22Rv1 (cell line): ENCODE results near the gene SDK1.

Experiments used
- H3K27ac ChIP-seq: fragments of 450-650 bp; 2 replicates; pipeline ENCODE4 v1.5.1; 2017
- ZFX ChIP-seq: fragments of 450-650 bp; IDR thresholded peaks from 2 replicates; pipeline ENCODE4 v1.6.1; 2017; ENCODE audit warnings: antibody characterized with exemption, borderline replicate concordance
- TF ChIP-seq, protein P1 (sequence below): fragments of 450-650 bp; IDR thresholded peaks from 2 replicates; pipeline ENCODE4 v1.5.1; 2017; ENCODE audit warnings: mild to moderate bottlenecking

Gene SDK1

DNA sequence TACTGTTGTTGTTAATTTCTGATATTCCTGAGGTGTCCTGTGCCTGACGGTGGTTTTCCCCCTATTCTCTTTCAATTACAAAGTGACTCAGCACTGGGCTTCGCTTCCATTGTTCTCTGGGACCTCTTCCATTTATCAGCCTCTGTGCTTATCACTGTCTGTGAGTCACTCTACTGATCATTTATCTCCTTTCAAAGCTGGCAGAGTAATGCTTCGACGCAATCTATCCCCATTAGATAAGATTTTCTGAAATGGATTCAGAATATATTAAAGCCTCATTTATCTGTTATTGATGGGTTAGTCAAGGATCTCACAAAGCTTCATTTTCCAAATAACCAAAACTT lies 679.2 kb downstream of the SDK1 start:
- no peak overlapping the region for H3K27ac ChIP-seq
- TF ChIP-seq ZFX: no peak
- TF ChIP-seq, protein P1, sequence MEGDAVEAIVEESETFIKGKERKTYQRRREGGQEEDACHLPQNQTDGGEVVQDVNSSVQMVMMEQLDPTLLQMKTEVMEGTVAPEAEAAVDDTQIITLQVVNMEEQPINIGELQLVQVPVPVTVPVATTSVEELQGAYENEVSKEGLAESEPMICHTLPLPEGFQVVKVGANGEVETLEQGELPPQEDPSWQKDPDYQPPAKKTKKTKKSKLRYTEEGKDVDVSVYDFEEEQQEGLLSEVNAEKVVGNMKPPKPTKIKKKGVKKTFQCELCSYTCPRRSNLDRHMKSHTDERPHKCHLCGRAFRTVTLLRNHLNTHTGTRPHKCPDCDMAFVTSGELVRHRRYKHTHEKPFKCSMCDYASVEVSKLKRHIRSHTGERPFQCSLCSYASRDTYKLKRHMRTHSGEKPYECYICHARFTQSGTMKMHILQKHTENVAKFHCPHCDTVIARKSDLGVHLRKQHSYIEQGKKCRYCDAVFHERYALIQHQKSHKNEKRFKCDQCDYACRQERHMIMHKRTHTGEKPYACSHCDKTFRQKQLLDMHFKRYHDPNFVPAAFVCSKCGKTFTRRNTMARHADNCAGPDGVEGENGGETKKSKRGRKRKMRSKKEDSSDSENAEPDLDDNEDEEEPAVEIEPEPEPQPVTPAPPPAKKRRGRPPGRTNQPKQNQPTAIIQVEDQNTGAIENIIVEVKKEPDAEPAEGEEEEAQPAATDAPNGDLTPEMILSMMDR: no peak

DNA sequence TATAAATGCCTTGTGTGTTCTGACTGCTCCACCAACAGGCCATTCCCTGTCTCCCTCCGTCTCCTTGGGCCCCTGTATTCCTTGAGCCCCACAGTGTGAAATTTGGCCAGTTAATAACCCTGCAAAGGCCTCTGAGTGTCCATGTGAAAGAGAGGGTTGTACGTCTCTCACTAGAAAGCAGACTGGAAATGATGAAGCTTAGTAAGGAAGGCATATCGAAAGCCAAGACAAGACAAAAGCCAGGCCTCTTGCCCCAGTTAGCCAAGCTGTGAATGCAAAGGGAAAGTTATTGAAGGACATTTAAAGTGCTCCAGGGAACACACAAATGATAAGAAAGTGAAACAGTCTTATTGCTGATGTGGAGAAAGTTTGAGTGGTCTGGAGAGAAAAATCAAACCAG lies 680.2 kb downstream of the SDK1 start:
- TF ChIP-seq, protein P1: no peak
- no peak for TF ChIP-seq ZFX
- no peak overlapping the region for H3K27ac ChIP-seq

DNA sequence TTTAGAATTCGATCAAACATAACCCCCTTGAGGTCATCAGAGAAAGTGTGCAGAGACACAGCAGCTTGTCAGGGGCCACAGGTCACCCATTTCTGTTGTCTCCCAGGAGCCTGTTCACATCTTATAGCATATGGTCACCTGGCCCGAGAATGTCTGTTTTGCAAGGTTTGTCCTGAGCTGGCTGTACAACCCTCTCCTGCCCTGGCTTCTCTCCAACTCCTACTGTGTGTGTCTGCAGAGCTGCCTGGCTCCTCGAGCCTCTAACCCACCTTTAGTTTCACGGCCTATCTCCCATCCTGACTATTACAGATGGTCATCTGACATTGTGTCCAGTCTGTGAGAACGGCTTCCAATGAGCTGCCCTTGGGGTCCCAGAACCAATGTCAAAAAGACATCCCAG lies 683.4 kb downstream of the SDK1 start:
- no peak for TF ChIP-seq ZFX
- TF ChIP-seq, protein P1: no peak
- H3K27ac ChIP-seq: no peak overlapping the region

DNA sequence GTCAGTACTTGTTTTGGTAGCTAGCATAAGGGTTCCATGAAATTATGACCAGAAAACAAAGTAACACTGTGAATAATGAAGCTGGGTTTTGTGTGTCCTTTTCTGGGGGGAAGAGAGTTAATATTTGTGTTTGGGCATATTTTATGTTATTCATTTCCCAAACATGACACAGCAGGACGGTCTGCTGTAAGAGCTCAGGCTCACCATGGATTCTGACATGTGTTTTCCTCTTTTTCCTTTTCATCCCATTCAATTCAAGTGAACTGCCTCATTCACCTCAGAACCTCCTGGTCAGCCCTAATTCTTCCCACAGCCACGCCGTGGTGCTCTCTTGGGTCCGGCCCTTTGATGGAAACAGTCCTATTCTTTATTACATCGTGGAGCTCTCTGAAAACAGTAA lies 685.9 kb downstream of the SDK1 start:
- H3K27ac ChIP-seq: no peak overlapping the region
- no peak for TF ChIP-seq ZFX

DNA sequence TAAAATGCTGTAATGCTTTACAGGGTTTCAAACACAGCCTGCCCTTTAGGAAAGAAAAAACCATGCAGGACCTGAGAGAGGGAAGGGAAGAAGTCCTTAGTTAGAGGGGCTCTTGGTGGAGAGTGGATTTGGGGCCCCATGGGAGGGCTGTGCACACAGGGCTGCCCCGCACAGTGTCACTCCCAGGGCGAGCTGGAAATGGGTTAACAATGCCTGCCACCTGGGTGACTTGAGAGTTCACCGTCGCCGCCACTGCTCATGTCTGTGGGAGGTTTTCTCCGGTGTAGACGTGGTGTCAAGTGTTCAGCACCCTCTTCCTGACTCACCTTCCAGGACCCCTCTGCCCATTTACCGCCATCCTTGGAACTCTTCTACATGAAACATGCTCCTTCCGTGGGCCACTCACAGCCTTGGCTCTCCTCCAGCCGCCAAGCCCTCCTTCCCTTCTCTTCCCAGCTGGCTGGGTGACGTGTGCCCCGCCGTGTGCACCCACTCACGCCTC lies 686.4 kb downstream of the SDK1 start:
- H3K27ac ChIP-seq: no peak overlapping the region
- no peak for TF ChIP-seq ZFX
- TF ChIP-seq, protein P1: no peak

DNA sequence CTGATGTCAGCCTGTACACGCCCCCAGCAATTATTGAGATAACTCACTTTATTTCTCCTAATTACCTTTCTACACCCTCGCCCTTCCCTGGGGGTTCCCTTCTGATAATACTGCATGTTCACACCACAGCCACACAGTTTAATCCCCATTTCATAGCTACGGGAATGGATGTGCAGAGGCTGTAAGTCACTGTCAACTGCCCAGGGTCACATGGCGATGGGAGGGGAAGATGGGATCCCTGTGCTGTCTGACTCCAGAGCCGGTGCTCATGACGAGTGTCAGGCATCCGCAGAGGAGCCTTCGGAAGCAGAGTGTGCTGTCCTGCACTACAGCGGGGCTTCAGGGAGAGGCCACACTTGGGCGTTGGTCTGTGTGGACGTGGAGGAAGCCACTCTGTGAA lies 688.7 kb downstream of the SDK1 start:
- TF ChIP-seq, protein P1: no peak
- no peak for TF ChIP-seq ZFX
- H3K27ac ChIP-seq: no peak overlapping the region

DNA sequence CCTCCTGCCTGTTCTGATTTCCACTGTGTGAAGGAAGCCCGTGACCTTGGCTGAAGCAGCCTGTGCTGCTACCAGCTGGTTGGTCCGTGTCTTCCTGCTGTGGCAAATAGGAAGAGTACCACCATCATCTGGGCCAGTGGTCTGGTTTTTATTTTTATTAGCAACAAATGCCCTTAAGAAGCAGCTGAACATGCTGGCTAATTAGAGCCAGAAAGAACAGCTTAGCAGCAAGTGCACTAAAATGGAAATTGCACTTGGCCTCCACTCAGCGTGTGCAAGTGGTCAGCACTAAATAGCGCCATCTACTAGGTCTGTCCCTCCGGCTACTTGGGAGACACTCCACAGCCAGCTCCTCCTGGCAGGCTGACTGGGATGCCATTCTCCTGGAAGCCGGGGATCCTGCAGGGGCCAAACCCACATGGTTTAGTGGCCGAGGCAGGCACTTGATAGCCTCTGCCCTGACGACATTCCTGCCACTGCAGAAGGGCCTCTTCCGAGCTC lies 690.7 kb downstream of the SDK1 start:
- TF ChIP-seq, protein P1: no peak
- TF ChIP-seq ZFX: no peak
- H3K27ac ChIP-seq: no peak overlapping the region

DNA sequence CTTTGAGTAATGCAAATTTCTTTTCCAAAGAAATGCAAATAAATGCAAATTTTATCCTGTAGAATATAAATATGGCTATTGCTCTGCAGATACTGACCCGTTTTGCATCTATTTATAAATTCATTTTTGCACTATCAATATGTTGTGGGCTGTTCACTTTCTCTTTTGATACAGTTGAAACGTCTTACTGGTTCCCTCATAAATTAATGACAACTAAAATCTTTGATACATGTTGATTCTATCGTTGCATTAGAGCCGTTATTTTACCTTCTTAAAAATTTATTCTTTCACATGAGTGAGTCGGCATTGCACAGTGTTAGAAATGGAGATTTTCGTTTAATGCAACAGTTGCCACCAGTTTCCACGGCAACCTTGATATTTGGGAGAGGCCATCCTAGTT lies 691.8 kb downstream of the SDK1 start:
- H3K27ac ChIP-seq: no peak overlapping the region
- no peak for TF ChIP-seq ZFX
- TF ChIP-seq, protein P1: no peak
